HepG2 (cell line): Measurements from ENCODE around the gene PLN. TPM values are rescaled to one million over a fixed set of nuclear protein-coding genes. Genes with fewer than 3 reads are reported as not detected.

ENCODE experiments used
- ATAC-seq: fragments of 200-7000 bp; cut with Tn5 transposase; 3 replicates; pipeline ENCODE4 v1.9.1; 2020; ENCODE audit warnings: mild to moderate bottlenecking, moderate library complexity
- BruUV-seq: library from RNA; stranded (reverse); fragments of 400-500 nt; replicated peaks from 2 replicates; lab custom pipeline; 2021; lab: Mats Ljungman, UMichigan
- CTCF ChIA-PET: fragments of 300-600 bp; formaldehyde crosslinking; extraction: SDS; loops from one replicate; lab custom pipeline; 2021; ENCODE audit warnings: low total read pairs, inconsistent platforms, low intra/inter-chr PET ratio; lab: Yijun Ruan, JAX
- POLR2A ChIA-PET: fragments of 350-600 bp; sonication (Branson Sonifier 250); formaldehyde crosslinking; loops from one replicate; lab custom pipeline; 2020; ENCODE audit warnings: antibody characterized with exemption, inconsistent platforms; lab: Yijun Ruan, JAX
- DNase-seq: peaks from one replicate; pipeline ENCODE4 v3.0.0-alpha.2; 2015; ENCODE audit warnings: low spot score
- FAIRE-seq: peaks from 3 replicates; lab custom pipeline; 2011; peaks lifted over from hg19 to GRCh38; lab: Jason Lieb, UNC
- H2AFZ ChIP-seq: one replicate; pipeline ENCODE4 v1.6.1; 2011; ENCODE audit warnings: low read length, inconsistent platforms
- H3K27ac ChIP-seq: fragments of 300-600 bp; 3 replicates; pipeline ENCODE4 v1.8.0; 2011; ENCODE audit warnings: mixed run types, mild to moderate bottlenecking, mixed read lengths, low read length, inconsistent platforms; ENCODE audit not compliant: insufficient read depth; ENCODE audit errors: extremely low read length
- H3K27me3 ChIP-seq, 2 experiments: fragments of 200-600 bp in 1 of 2; 2 replicates in 1 of 2; 3 replicates in 1 of 2; pipeline versions ENCODE4 v1.6.0 to v1.8.0; 2011; ENCODE audit warnings: low read length in 2 of 2, mild to moderate bottlenecking in 2 of 2, moderate library complexity in 2 of 2, inconsistent platforms in 1 of 2; ENCODE audit not compliant: insufficient read depth in 2 of 2, control insufficient read depth in 1 of 2
- H3K36me3 ChIP-seq, 2 experiments: fragments of 200-600 bp in 1 of 2; replicated peaks in 1 of 2; 2 replicates in 1 of 2; 3 replicates in 1 of 2; pipeline versions ENCODE4 v1.5.1 to v1.8.0; 2011; ENCODE audit warnings: low read length in 2 of 2, inconsistent platforms in 1 of 2; ENCODE audit not compliant: insufficient read depth in 2 of 2, control insufficient read depth in 1 of 2
- H3K4me1 ChIP-seq: 2 replicates; pipeline ENCODE4 v1.5.1; 2012; ENCODE audit warnings: low read length, inconsistent platforms; ENCODE audit not compliant: insufficient read depth
- H3K4me2 ChIP-seq: 2 replicates; pipeline ENCODE4 v1.6.0; 2011; ENCODE audit warnings: low read depth, low read length, inconsistent platforms
- H3K4me3 ChIP-seq, 3 experiments: fragments of 200-600 bp in 1 of 3; sonication (generic), shearing (Covaris generic) in 1 of 3; replicated peaks in 1 of 3; 2 replicates each; pipeline ENCODE4 v1.5.1; 2011 to 2016; ENCODE audit warnings: low read length in 3 of 3, inconsistent platforms in 2 of 3, low read depth in 2 of 3, mild to moderate bottlenecking in 2 of 3, control low read depth in 1 of 3, mixed read lengths in 1 of 3; ENCODE audit not compliant: insufficient read depth in 1 of 3
- H3K79me2 ChIP-seq: one replicate; pipeline ENCODE4 v1.6.1; 2011; ENCODE audit warnings: low read length, inconsistent platforms; ENCODE audit not compliant: insufficient read depth
- H3K9ac ChIP-seq: 2 replicates; pipeline ENCODE4 v1.6.0; 2011; ENCODE audit warnings: mild to moderate bottlenecking, low read depth, low read length, inconsistent platforms; ENCODE audit not compliant: insufficient read depth
- H3K9me3 ChIP-seq: 2 replicates; pipeline ENCODE4 v1.5.1; 2012; ENCODE audit warnings: mild to moderate bottlenecking, low read length
- H4K20me1 ChIP-seq: 2 replicates; pipeline ENCODE4 v1.6.0; 2011; ENCODE audit warnings: inconsistent platforms, mild to moderate bottlenecking, low read length, moderate library complexity; ENCODE audit not compliant: insufficient read depth
- AHR ChIP-seq: IDR thresholded peaks from 2 replicates; pipeline ENCODE4 v1.6.1; 2018; ENCODE audit warnings: missing genetic modification reagents, missing compliant biosample characterization
- MED1 ChIP-seq: sonication (generic); formaldehyde crosslinking; IDR thresholded peaks from 2 replicates; pipeline ENCODE4 v1.4.0; 2020; ENCODE audit warnings: missing genetic modification reagents
- PITX1 ChIP-seq: sonication (generic); formaldehyde crosslinking; IDR thresholded peaks from 2 replicates; pipeline ENCODE4 v1.5.1; 2020; ENCODE audit warnings: mild to moderate bottlenecking, missing genetic modification reagents
- TSC22D2 ChIP-seq: sonication (generic); formaldehyde crosslinking; IDR thresholded peaks from 2 replicates; pipeline ENCODE4 v1.5.1; 2020; ENCODE audit warnings: missing genetic modification reagents, mild to moderate bottlenecking, borderline replicate concordance
- ZNF652 ChIP-seq: IDR thresholded peaks from 2 replicates; pipeline ENCODE4 v1.6.1; 2016; ENCODE audit warnings: low read depth, borderline replicate concordance
- WGBS: methylation state at CpG from one replicate; pipeline ENCODE4 v1.1.6; 2017; ENCODE audit warnings: low lambda C conversion rate; 5-methylcytosine and 5-hydroxymethylcytosine counted together
- in situ Hi-C: cut with HindIII; loops from 2 replicates; pipeline ENCODE4 v1.10.0; 2017; ENCODE audit warnings: low pct_unique_long_range_greater_than_20kb; ENCODE audit not compliant: extremely low pct_ligation_motif_present
- intact Hi-C: fragments of 100-400 bp; cut with micrococcal nuclease; formaldehyde crosslinking; loops from one replicate; pipeline ENCODE4 v1.10.0; 2022; ENCODE audit not compliant: unreplicated experiment
- polyA plus RNA-seq, 8 experiments: library from polyadenylated mRNA; depleted of rRNA in 3 of 8; stranded (reverse) in 7 of 8; unstranded in 1 of 8; fragments of >200 nt; fragmentation: Illumina TruSeq in 4 of 8; extraction: Trizol in 4 of 8; gene quantifications; 2 replicates each; pipeline versions ENCODE4 v1.2.1 to v1.2.3, GENCODE V29; 2011 to 2016; ENCODE audit warnings: low read depth in 4 of 8, missing spikeins in 1 of 8, mixed read lengths in 1 of 8; ENCODE audit not compliant: insufficient read depth in 1 of 8
- total RNA-seq, 5 experiments: library from RNA; depleted of rRNA; stranded (reverse); fragments of >200 nt; fragmentation: Illumina TruSeq; extraction: Trizol; gene quantifications; 2 replicates each; pipeline ENCODE4 v1.2.3, GENCODE V29; 2016; ENCODE audit warnings: low read depth in 1 of 5
- TF ChIP-seq, protein P1 (sequence below): sonication (generic); formaldehyde crosslinking; IDR thresholded peaks from 2 replicates; pipeline ENCODE4 v1.8.1; 2023; ENCODE audit warnings: missing genetic modification reagents, inconsistent platforms, borderline replicate concordance

Gene PLN
- total and polyA plus RNA-seq, 2 of the 13 experiments (the other 11 are each of a cell fraction or from before 2014, with no cell fraction given): not detected

- Histone ChIP-seq H4K20me1 (no peaks in the 10 kb centered on the region), H3K27me3 (0 out of 5 replicates have a peak, but pooled peaks cover 0 to 7% of the 10 kb centered on the region in 2 experiments), H3K4me2 (no peak overlapping the region), H3K4me3 (no peak overlapping the region), H3K9ac (no peak overlapping the region), H2AFZ (no peak overlapping the region), H3K27ac (no peak overlapping the region), H3K36me3 (no peaks in the 10 kb centered on the region), H3K4me1 (no peaks in the 10 kb centered on the region), H3K9me3 (0 out of 2 replicates have a peak, but pooled peaks cover 4% of the 10 kb centered on the region), H3K79me2 (no peaks in the 10 kb centered on the region)
- no peak for FAIRE-seq
- no TSS peak for BruUV-seq
- ATAC-seq: no peak
- TF ChIP-seq ZNF652 (CRISPR knock-in tag): no peak
- no peak for TF ChIP-seq PITX1 (CRISPR knock-in tag)
- no peak for TF ChIP-seq MED1 (CRISPR knock-in tag)
- TF ChIP-seq, protein P1, sequence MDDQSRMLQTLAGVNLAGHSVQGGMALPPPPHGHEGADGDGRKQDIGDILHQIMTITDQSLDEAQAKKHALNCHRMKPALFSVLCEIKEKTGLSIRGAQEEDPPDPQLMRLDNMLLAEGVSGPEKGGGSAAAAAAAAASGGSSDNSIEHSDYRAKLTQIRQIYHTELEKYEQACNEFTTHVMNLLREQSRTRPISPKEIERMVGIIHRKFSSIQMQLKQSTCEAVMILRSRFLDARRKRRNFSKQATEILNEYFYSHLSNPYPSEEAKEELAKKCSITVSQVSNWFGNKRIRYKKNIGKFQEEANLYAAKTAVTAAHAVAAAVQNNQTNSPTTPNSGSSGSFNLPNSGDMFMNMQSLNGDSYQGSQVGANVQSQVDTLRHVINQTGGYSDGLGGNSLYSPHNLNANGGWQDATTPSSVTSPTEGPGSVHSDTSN (CRISPR knock-in tag): no peak
- no peak for TF ChIP-seq TSC22D2
- no peak for TF ChIP-seq AHR (CRISPR knock-in tag)
- intact Hi-C loops (no loop called here), in situ Hi-C loops (no loop called here)
- 33% methylated on average over 5 of the region's 5 CpGs for WGBS
- ChIA-PET CTCF (no interaction called here), POLR2A (no interaction called here)
- DNase-seq: no peak
These were observed 58.8 kb downstream of the PLN start for GRCh38 chr6:118606858-118607257.

Other genes with a start within 250 kb of the PLN start
- 1.4 and 1.7 TPM in 2 replicates for gene CEP85L, start 103.3 kb downstream of the PLN start, total RNA-seq (2016; rRNA removed; fragmentation: Illumina TruSeq; extraction: Trizol)
- 0.44 and 0.77 TPM in 2 replicates for gene CEP85L, start 103.3 kb downstream of the PLN start, polyA plus RNA-seq (2011; rRNA removed)